Measurements from ENCODE around the gene GMEB1.
"Not testable (repeated sequence)": the region's sequence is repeated elsewhere in the genome, so short reads cannot be mapped to it uniquely, and the experiment has no call there.

GMEB1 gene, protein sequence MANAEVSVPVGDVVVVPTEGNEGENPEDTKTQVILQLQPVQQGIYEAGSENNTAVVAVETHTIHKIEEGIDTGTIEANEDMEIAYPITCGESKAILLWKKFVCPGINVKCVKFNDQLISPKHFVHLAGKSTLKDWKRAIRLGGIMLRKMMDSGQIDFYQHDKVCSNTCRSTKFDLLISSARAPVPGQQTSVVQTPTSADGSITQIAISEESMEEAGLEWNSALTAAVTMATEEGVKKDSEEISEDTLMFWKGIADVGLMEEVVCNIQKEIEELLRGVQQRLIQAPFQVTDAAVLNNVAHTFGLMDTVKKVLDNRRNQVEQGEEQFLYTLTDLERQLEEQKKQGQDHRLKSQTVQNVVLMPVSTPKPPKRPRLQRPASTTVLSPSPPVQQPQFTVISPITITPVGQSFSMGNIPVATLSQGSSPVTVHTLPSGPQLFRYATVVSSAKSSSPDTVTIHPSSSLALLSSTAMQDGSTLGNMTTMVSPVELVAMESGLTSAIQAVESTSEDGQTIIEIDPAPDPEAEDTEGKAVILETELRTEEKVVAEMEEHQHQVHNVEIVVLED

DNA sequence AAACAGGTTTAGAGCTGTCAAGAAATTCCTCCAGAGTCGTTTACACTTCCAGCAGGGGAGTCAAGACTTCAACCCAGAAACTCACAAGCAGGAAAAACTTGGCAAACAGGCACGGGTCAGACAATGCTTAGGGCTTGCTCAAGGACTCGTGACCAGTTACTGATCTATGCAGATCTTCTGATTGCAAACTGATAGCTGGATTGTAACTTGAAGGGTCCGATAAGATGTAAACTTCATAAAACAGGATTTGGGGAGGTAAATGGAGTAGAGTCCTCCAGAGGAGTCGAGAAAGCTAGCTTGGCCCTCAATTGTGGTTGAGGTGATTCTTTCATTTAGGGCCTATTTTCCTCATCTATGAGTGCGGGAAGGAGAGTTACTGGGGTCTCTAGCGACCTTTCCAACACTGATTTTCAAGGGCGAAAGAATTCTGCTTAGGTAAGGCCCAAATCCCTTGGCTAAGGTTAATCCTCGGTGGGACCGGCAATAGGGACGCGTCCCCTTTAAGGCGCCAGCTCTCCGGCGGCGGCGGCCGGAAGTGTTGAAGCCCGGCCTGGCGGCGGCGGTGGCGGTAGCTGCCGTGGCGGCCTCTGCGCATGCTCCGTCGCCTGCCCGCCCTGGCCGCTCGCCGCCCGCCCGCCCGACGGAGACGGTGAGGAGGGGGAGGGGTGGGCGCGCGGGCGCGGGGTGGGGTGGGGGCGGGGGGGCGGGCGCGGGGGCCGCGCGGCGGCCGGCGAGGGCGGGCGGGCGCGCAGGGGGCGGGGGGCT, at the start of gene GMEB1:
TSS of gene GMEB1 (plus strand) at position 594 of the 765 bp plus-strand sequence. CDS start 14,829 bp downstream, outside the sequence.
- peak; percentile 72 to 73 for DNase-seq (ENCODE audit: low read depth in 2 of 2, low spot score in 1 of 2)

DNA sequence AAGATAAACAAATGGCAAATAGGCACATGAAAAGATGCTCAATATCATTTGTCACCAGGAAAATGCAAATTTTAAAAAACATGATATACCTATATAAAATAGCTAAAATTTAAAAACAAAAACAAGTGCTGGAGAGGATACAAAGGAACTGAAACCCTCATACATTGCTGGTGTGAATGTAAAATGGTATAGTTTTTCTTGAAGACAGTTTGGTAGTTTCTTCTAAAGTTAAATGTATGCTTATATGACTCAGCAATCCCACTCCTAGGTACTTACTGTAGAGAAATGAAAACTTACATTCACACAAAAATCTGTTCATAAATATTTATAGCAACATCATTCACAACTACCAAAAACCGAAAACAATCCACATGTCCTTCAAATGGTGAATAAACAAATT, 36.9 kb upstream of the GMEB1 start:
- no peak for DNase-seq (ENCODE audit: low read depth in 2 of 2, low spot score in 1 of 2)

DNA sequence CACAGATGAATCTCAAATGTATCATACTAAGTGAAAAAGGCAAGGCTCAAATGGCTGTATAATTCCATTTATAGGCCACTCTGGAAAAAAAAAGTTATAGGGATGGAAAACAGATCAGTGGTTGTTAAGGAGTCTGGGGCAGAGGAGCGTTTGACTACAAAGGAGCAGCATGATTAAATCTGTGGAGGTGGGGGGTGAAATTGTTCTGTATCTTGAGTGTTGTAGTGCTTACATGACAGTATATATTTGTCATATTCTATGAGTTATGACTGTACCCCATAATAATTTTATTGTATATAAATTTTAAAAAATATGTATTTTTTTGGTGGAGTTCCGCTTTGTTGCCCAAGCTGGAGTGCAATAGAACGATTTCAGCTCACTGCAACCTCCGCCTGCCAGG, 36.0 kb upstream of the GMEB1 start:
- DNase-seq (ENCODE audit: low read depth in 2 of 2, low spot score in 1 of 2) = no peak

DNA sequence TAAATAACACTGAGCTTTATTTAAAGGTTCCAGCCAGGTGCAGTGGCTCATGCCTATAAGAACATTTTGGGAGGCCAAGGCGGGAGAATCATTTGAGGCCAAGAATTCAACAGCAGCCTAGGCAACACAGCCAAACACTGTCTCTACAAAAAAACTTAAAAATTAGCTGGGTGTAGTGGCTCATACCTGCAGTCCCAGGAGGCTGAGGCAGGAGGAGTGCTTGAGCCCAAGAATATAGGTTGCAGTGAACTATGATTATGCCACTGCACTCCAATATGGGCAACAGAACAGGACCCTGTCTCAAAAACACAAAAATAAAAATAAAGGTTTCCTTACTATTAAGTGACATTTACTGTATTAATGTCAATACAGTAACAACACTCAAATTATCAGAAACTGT, 27.8 kb upstream of the GMEB1 start:
- no peak for DNase-seq (ENCODE audit: low read depth in 2 of 2, low spot score in 1 of 2)

DNA sequence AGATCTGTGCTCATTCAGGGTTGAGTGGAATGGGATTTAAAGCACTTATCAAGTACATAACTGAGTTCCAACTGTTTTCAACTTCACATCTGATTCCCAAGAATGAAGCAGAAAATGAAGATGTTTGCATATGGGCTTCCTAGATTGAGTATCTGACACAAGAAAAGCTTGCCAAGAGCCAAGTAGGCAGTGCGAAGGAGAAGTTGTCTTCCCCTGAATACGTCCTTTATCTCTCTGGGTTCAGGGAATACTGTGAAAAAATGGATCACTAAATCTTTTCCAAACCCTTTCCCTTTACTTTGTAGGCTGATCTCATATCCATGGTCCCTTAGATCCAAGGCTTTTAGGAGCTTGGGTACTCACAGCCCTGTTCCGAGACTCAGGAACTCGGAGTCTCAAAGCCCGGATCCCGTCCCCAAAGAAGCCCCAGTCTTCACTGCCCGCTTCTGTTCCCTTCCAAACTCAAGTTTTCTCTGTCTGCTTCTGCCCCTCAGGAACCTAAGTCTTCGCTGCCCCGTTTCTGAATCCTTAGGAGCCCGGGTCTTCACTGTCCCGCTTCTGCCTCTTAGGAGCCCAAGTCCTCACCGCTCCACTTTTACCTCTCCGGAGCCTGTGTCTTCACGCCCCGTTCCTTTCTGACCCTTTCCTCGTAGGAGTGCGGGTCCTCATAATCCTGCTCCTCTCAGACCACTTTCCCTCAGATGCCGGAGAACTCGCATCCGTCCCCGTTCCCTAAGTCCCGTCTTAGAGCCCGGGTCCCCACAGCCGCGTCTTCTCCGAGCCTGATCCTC, 26.3 kb upstream of the GMEB1 start:
- peak in 1 of 2 donors; percentile 3 for DNase-seq (ENCODE audit: low read depth in 2 of 2, low spot score in 1 of 2)

DNA sequence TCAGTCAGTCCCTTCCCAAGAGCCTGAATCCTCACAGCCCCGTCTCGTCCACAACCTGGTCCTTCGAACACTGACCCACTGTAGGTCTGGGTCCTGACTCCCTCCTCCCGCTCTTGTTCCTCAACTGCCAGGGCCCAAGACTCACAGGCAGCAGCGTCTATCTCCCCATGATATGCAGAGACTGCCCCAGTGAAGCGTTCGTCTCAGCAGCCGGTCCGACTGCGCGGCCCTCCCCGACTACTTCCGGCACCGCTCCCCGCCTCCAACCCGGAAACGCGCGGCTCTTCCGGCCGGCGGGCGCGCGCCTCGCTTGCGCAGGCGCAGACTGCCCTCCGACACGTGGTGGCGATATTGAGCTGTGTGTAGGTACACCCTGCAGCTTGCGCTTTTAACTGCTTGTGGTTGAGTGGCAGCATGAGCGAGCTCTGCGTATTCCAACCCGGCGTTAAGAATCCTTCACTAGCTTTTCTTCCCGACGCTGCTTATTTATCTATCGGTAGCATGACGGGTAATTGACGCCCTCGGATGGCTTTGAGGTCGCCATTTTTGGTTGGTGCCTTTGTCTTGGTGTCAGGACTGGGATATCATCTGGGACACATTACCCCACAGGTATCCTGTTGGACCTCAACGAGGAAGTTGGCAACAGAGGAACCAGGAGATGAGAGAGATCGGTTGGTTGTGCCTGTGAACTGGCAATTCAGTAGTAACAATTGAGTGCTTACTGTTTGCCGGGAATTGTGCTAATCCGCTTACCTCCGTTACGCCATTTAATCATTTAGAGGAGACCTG, 25.5 kb upstream of the GMEB1 start, which contains the start of gene TAF12:
TSS of gene TAF12 (minus strand) at position 221 of the 789 bp plus-strand sequence. CDS start 20,986 bp downstream, outside the sequence.
- peak; percentile 74 to 81 for DNase-seq (ENCODE audit: low read depth in 2 of 2, low spot score in 1 of 2)

DNA sequence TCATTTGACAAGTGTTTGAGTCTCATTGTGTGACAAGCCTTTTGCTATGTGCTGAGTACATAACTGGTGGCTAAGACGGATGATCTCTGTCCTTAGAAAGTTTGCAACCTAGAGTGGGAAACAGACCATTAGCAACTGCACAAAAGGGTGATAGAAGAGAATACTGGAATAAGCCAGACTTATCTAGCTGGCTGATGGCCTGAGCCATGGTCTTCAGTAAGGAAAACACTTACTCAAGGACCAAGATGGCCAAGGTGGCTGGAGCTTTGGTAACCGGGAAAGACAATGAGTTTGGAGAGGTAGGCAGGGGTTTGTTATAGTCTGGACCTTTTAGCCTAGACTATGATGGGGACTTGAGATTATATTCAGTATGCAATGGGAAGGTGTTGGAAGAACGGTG, 24.1 kb upstream of the GMEB1 start:
- no peak for DNase-seq (ENCODE audit: low read depth in 2 of 2, low spot score in 1 of 2)

DNA sequence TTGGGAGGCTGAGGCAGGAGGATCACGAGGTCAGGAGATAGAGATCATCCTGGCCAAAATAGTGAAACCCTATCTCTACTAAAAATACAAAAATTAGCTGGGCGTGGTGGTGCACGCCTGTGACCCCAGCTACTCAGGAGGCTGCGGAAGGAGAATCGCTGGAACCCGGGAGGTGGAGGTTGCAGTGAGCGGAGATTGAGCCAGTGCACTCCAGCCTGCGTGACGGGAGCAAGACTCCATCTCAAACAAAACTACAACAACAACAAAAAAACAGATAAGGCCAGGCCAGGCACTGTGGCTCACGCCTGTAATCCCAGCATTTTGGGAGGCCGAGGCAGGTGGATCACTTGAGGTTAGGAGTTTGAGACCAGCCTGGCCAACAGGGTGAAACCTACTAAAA, 23.2 kb upstream of the GMEB1 start:
- DNase-seq (ENCODE audit: low read depth in 2 of 2, low spot score in 1 of 2) = not testable (repeated sequence)

DNA sequence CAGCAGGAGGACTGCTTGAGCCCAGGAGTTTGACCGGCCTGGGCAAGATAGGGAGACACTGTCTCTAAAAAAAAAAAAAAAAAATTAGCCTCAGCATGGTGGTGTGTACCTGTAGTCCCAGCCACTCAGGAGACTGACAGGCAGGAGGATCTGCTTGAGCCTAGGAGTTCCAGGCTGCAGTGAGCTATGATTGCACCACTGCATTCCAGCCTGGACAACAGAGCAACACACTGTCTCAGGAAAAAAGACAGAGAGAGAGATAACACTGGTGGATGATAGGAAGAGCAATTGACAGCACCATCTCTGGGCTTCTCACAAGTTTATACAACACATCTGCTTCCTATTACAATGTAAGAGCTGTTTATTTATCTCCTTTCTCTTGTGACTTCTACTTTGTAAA, 22.5 kb upstream of the GMEB1 start:
- no peak for DNase-seq (ENCODE audit: low read depth in 2 of 2, low spot score in 1 of 2)

DNA sequence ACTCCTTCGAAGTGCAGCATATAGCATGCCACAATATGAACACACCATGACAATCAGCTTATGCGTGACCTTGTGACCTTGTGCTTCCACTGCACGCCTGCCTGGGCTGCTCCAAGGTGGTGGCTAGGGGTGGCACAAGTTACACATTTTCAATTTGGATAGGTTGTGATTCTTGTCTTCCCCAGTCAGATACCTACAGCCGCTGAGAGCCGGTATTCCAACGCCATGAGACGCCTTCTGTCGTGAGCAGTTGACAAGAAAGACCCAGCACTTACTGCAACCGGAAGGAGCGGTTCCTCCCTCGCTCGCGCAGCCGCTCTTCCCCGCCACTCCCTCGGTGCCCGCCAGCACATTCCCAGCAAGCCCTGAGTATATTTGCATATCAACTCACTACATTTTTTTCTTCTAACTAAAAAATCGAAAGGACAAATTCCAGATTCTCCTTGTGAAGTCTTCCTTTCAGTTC, 20.5 kb upstream of the GMEB1 start:
- DNase-seq (ENCODE audit: low read depth in 2 of 2, low spot score in 1 of 2) = peak; percentile 65 to 82

DNA sequence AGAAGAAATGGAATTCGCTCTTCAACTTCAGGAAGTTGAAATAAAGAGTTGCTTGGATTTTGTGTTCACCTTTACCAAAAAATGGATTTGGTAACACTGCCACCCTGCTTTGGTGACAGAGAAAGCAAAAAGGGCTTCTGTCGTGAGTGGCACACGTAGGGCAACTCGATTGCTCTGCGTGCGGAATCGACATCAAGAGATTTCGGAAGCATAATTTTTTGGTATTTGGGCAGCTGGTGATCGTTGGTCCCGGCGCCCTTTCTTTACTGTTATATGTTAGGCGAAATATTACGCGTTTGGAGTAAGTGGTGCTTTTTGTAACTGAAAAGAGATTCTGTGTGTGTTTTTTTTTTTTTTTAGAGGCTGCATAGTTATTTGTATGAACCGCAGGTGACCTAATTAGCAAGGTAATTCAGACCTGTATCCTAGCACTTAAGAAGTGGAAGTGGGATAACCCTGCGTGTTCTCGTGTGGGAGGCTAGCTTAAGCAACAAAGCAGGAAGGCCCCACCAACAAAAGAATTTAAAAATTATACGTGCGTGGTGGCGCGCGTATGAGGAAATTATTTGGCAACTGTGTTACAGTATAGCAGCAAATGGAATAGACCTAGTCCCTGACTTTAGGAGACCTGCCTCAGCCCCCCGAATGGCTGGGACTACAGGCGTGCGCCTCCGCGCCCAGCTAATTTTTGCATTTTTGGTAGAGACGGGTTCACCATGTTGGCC, 19.9 kb upstream of the GMEB1 start, which contains the start of gene RNU11:
TSS of gene RNU11 (plus strand) at position 127 of the 725 bp plus-strand sequence.
- DNase-seq (ENCODE audit: low read depth in 2 of 2, low spot score in 1 of 2) = peak; percentile 70 to 76

DNA sequence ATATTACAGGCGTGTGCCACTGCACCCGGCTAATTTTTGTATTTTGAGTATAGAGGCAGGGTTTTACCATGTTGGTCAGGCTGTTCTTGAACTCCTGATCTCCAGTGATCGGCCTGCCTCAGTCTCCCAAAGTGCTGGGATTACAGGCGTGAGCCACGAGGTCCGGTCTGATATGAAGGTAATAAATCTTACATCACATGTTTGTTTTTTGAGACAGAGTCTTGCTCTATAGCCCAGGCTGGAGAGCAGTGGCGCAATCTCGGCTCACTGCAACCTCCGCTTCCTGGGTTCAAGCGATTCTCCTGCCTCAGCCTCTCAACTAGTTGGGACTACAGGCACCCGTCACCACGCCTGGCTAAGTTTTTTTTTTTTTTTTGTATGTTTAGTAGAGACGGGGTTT, 15.5 kb upstream of the GMEB1 start:
- not testable (repeated sequence) for DNase-seq (ENCODE audit: low read depth in 2 of 2, low spot score in 1 of 2)

DNA sequence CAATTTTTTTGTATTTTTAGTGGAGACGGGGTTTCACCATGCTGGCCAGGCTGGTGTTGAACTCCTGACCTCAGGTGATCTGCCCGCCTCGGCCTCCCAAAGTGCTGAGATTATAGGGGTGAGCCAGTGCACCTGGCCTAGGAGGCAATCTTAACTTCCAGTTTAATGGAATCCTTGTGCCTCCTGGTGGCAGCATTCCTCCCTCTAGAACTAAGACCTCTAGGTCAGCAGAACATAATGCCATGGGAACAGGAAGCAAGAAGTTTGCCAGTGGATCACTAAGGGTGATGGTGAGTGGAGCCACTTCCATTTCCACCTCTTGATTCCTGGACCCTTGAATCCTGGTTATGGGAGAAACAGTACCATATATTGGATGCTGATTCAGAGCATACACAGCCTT, 14.7 kb upstream of the GMEB1 start:
- DNase-seq (ENCODE audit: low read depth in 2 of 2, low spot score in 1 of 2) = not testable (repeated sequence)

DNA sequence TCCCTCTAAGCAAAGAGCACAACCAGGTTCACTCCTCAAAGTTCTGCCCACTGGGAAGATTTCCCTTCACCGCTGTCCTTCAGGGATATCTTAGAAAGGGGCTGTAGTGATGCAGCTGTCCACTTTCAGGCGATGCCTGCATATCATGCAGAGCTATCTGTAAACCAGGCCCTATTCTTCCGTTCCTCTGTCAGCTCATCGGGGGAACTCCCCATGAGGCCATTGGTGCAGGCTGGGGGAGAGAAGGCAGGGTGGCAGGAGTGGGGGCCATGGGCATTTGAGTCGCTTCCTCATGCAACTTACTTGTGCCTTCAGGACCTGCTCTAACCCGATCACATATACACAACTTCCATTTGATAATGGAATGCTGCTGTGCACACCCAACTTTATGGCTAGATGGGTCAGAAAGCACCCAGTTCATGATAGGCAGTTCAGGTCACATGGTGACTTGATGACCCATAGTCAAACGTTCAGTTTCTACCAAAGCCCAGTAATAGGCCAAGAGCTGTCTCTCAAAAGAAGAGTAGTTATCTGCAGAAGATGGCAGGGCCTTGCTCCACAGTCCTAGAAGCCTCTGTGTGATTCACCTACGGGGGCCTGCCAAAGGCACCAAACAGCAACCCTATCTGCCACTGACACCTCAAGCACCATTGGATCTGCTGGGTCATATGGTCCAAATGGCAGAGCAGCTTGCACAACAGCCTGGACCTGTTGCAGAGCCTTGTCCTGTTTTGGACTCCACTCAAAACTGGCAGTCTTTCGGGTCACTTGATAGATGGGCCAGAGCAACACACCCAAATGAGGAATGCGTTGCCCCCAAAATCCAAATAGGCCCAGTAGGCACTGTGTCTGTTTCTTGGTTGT, 12.9 kb upstream of the GMEB1 start:
- not testable (repeated sequence) for DNase-seq (ENCODE audit: low read depth in 2 of 2, low spot score in 1 of 2)

DNA sequence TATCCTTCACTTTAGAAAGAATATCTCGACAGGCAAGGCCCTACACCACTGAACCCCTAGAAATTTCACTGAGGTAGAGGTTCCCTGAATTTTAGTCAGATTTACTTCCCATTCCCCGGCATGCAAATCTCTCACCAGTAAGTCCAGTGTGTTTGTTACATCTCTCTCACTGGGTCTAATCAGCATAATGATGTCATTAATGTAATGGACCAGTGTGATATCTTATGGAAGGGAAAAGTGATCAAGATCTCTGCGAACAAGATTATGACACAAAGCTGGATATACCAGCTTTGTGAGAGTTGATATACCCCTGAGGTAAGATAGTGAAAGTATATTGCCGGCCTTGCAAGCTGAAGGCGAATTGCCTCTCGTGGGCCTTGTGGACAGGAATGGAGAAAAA, 12.2 kb upstream of the GMEB1 start:
- DNase-seq (ENCODE audit: low read depth in 2 of 2, low spot score in 1 of 2) = no peak

DNA sequence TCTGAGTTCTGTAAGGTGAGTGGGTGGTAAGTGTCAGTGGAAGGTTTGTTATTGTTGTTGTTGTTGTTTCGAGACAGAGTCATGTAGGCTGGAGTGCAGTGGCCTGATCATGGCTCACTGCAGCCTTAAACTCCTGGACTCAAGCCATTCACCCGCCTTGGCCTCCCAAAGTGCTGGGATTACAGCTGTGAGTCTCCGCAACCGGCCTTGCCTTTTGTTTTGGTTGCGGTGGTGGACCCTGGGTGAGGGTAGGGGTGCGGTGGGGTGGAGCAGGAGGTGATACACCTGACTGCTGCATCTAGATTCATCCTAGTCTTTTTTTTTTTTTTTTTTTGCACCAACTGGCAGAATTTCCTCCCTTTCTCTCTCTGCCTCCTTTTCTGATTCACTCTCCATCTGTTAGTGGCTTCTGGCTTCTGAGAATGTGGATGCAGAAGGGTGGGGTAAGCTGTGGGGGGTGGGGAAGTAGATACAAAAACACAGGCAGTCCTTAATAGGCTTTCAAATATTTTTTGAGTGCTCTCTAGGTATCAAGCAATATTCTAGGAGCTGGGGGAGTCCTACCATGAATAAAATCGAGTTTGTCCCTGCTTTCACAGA, 4.6 kb upstream of the GMEB1 start:
- DNase-seq (ENCODE audit: low read depth in 2 of 2, low spot score in 1 of 2) = no peak

DNA sequence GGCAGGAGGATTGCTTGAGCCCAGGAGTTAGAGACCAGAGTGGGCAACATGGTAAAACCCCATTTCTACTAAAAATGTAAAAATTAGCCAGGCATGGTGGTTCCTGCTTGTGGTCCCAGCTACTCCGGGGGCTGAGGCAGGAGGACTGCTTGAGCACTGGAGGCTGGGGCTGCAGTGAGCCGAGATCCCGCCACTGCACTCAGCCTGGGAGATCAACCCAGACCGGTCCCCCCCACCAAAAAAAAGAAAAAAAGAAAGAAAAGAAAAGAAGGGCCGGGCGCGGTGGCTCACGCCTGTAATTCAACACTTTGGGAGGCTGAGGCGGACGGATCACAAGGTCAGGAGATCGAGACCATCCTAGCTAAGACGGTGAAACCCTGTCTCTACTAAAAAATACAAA, 1.8 kb upstream of the GMEB1 start:
- no peak for DNase-seq (ENCODE audit: low read depth in 2 of 2, low spot score in 1 of 2)
